ENCODE measurements around the gene CCDC149.

DNA sequence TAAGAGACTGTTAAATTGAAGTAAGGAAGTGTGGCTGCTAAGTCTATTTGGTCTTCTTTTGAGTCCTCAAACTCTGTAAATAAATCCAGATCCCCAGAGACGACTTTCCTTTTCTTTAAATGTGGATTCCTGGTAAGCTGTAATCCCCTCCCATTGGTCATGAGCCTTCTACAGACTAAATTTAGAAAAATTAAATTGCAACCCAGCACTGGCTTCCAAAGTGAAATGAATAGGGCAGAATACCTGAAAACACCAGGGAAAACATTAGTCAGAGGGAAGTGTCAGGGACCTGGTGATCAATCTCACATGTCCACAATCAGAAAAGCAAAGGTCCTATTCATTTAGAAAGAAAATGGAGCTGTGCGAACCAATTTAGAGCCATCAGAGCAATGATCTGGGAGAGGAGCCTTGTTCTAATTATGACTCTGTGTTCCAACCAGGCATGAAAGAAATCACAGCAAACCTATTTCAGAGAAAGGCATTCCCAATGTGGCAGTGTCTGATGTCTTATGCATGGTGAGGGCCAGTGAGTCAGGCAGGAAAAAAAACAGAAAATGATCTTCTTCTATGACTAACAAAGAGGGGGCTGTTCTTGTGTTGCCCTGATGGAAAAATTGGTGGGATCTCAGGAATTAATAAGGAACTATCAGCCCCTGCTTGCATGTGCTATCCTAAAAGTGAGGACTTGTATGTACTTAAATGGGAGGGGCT is 19.8 kb upstream of the CCDC149 start:
- no peak for TF ChIP-seq POLR2AphosphoS5 (IDR thresholded peaks at IDR 0.05; ENCODE audit: low read depth, low read length)
- no peak for TF ChIP-seq SIN3A (IDR thresholded peaks at IDR 0.05; ENCODE audit: borderline replicate concordance, insufficient read depth, low read length)
- no peak for TF ChIP-seq TAF1 (IDR thresholded peaks at IDR 0.05; ENCODE audit: borderline replicate concordance, insufficient read depth, low read length)
- TF ChIP-seq, protein P1, sequence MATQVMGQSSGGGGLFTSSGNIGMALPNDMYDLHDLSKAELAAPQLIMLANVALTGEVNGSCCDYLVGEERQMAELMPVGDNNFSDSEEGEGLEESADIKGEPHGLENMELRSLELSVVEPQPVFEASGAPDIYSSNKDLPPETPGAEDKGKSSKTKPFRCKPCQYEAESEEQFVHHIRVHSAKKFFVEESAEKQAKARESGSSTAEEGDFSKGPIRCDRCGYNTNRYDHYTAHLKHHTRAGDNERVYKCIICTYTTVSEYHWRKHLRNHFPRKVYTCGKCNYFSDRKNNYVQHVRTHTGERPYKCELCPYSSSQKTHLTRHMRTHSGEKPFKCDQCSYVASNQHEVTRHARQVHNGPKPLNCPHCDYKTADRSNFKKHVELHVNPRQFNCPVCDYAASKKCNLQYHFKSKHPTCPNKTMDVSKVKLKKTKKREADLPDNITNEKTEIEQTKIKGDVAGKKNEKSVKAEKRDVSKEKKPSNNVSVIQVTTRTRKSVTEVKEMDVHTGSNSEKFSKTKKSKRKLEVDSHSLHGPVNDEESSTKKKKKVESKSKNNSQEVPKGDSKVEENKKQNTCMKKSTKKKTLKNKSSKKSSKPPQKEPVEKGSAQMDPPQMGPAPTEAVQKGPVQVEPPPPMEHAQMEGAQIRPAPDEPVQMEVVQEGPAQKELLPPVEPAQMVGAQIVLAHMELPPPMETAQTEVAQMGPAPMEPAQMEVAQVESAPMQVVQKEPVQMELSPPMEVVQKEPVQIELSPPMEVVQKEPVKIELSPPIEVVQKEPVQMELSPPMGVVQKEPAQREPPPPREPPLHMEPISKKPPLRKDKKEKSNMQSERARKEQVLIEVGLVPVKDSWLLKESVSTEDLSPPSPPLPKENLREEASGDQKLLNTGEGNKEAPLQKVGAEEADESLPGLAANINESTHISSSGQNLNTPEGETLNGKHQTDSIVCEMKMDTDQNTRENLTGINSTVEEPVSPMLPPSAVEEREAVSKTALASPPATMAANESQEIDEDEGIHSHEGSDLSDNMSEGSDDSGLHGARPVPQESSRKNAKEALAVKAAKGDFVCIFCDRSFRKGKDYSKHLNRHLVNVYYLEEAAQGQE (IDR thresholded peaks at IDR 0.05; ENCODE audit: insufficient read depth in 1 of 2, low read depth in 2 of 2, low read length in 2 of 2): no peak
